ENCODE results near the gene APOC3.

DNA sequence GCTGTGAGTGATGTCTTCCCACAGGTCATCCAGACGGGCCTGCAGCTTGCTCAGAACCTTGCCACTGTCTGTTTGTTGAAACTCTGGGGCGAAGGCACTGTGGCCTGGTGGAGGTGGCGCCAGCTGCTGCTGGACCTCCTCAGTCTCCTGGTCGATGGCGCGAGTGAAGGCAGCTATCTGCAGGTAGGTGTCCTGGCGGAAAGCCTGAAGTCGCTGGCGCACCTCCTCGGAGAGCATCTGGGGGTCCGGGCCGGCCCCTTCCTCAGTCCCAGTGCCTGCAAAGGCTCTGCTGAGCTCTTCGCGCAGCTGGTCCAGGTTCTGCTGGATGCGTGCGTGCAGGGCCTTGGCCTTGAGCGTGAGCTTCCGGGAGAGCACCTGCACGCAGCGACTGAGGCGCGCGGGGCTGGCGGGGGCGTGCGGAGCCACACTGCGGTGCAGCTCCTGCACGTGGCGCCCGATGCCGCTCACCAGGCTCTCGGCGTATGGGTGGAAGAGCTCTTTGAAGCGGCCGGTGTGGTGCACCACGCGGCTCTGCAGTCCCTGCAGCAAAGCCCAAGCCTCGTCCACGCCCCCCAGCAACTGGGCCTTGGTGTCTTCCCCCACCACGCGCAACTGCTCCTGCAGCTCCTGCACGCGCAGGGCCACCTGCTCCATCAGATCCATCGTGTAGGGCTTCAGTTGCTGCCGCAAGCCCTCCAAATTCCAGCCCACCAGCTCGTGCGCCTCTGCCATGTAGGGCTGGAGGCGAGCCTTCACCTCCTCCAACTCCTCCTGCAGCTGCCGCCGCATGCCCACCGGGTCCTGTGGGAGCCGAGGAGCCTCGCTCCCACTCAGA is 39.3 kb upstream of the APOC3 start:
- no peak for TF ChIP-seq POLR2A (IDR thresholded peaks at IDR 0.05; ENCODE audit: low read depth, low read length)
- no peak for TF ChIP-seq FOS (IDR thresholded peaks at IDR 0.05; ENCODE audit: low read depth, low read length)
- TF ChIP-seq, protein P1, sequence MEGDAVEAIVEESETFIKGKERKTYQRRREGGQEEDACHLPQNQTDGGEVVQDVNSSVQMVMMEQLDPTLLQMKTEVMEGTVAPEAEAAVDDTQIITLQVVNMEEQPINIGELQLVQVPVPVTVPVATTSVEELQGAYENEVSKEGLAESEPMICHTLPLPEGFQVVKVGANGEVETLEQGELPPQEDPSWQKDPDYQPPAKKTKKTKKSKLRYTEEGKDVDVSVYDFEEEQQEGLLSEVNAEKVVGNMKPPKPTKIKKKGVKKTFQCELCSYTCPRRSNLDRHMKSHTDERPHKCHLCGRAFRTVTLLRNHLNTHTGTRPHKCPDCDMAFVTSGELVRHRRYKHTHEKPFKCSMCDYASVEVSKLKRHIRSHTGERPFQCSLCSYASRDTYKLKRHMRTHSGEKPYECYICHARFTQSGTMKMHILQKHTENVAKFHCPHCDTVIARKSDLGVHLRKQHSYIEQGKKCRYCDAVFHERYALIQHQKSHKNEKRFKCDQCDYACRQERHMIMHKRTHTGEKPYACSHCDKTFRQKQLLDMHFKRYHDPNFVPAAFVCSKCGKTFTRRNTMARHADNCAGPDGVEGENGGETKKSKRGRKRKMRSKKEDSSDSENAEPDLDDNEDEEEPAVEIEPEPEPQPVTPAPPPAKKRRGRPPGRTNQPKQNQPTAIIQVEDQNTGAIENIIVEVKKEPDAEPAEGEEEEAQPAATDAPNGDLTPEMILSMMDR (conservative IDR thresholded peaks at IDR 0.05; ENCODE audit: low read depth, low read length): no peak
- no peak for TF ChIP-seq MAFK (IDR thresholded peaks at IDR 0.05; ENCODE audit: low read depth, low read length)
